Keratinocyte (primary cell): Measurements from ENCODE around the gene DCTN3.

Source experiments
- EZH2 ChIP-seq: IDR thresholded peaks from one replicate; pipeline ENCODE4 v1.6.1; 2012; ENCODE audit warnings: inconsistent platforms, mild to moderate bottlenecking, low read length, moderate library complexity
- TF ChIP-seq, protein P1 (sequence below), 3 experiments: IDR thresholded peaks in 1 of 3; conservative IDR thresholded peaks in 1 of 3; optimal IDR thresholded peaks in 1 of 3; 2 replicates in 2 of 3; 3 replicates in 1 of 3; pipeline versions ENCODE3 to v1.5.1; 2011; ENCODE audit warnings: low read length in 3 of 3, mild to moderate bottlenecking in 3 of 3, moderate library complexity in 2 of 3, control low read depth in 1 of 3, inconsistent platforms in 1 of 3; ENCODE audit not compliant: insufficient read depth in 2 of 3; ENCODE audit errors: extremely low read depth in 1 of 3

DNA sequence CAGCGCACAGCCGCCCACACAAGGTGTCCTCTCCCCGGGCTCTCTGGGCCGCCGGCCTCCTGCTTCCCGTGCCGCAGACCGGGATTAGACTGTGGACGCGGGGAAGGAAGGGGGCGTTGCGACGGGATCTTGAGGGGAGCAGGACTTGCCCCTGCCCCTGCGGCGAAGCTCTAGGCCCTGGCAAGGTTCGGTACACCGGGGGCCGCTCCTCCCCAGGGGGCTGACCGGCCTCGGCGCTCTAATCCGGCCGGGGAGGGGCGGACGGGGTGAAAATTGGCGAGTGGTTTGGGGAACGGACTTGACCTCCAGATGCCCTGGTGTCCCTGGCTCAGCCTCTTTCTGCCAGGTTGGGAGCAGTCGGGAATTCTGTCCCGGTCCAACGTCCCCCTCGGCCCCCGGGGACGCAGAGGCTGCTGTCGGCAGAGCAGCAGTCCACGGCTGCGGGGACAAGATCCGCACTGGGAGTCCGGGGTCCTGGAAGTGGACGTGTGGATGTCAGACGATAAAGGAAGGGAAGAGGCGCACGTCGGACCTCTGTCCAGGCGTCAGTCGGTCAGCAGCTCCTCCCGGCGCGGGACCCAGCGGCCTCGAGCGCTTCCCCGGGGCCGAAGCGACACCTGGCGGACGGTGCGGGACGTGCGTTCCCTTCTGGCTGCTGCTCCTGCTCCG is 28.9 kb downstream of the DCTN3 start:
- TF ChIP-seq, protein P1, sequence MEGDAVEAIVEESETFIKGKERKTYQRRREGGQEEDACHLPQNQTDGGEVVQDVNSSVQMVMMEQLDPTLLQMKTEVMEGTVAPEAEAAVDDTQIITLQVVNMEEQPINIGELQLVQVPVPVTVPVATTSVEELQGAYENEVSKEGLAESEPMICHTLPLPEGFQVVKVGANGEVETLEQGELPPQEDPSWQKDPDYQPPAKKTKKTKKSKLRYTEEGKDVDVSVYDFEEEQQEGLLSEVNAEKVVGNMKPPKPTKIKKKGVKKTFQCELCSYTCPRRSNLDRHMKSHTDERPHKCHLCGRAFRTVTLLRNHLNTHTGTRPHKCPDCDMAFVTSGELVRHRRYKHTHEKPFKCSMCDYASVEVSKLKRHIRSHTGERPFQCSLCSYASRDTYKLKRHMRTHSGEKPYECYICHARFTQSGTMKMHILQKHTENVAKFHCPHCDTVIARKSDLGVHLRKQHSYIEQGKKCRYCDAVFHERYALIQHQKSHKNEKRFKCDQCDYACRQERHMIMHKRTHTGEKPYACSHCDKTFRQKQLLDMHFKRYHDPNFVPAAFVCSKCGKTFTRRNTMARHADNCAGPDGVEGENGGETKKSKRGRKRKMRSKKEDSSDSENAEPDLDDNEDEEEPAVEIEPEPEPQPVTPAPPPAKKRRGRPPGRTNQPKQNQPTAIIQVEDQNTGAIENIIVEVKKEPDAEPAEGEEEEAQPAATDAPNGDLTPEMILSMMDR (optimal IDR thresholded peaks at IDR 0.05 in 1 of 3, IDR thresholded peaks at IDR 0.05 in 1 of 3, conservative IDR thresholded peaks at IDR 0.05 in 1 of 3; ENCODE audit: extremely low read depth in 1 of 3, insufficient read depth in 2 of 3, low read length in 3 of 3): peak; percentile 73 to 99 (median 98)
- TF ChIP-seq EZH2: peak; percentile 55
